GM19397 (cell line): ENCODE data around the gene NUCB1.
A peak's percentile ranks its signal among the peaks of the same experiment; 100 is the strongest.

Experiments used
- ATAC-seq: cut with Tn5 transposase; IDR thresholded peaks from one replicate; pipeline ENCODE4 v1.9.1; 2021; ENCODE audit warnings: mild to moderate bottlenecking, moderate library complexity; ENCODE audit not compliant: unreplicated experiment

Gene NUCB1

DNA sequence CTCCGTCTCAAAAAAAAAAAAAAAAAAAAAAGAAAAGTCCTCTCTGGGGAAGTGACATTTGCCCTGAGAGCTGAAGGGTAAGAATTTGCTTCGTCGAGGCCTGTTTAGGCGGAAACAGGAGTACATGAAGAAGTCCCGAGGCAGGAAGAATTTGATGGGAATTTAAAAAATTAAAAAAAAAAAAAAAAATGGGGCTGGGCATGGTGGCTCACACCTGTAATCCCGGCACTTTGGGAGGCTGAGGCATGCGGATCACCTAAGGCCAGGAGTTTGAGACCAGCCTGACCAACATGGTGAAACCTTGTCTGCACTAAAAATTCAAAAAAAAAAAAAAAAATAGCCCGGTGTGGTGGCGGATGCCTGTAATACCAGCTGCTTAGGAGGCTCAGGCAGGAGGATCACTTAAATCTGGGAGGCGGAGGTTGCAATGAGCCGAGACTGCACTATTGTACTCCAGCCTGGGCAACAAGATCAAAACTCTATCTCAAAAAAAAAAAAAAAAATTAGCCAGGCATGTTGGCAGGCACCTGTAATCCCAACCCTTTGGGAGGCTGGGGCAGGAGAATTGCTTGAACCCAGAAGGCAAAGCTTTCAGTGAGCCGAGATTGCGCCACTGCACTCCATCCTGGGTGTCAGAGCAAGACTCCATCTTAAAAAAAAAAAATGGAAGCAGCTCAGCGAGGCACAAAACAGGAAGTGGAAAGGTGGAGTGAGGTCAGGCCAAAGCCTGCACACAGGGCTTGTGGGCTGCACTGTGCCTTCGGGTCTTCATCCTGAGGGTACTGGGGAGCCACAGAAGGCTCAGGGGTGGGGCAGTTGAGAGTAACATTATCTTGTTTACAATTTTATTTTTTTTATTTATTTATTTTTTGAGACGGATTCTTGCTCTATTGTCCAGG, 59.5 kb downstream of the NUCB1 start:
- no peak for ATAC-seq

GRCh38 chr19:48961051-48961649, 61.0 kb downstream of the NUCB1 start:
- ATAC-seq = no peak

DNA sequence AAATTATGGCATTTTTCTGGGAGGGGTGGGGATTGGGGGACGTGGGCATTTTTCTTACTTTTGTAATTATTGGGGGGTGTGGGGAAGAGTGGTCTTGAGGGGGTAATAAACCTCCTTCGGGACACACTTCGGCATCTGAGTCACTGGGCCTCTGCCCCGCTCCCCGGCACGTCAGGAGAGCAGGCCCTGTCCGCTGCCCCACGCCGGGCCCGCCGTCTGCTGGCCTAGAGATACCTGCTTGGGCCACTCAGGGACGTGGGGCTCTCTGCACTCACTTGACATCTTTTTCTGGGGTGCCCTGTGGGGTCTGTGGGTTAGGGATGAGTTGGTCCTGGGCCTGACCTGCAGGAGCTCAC, 61.5 kb downstream of the NUCB1 start:
- ATAC-seq = no peak

GRCh38 chr19:48962029-48962848, 62.1 kb downstream of the NUCB1 start:
- no peak for ATAC-seq

DNA sequence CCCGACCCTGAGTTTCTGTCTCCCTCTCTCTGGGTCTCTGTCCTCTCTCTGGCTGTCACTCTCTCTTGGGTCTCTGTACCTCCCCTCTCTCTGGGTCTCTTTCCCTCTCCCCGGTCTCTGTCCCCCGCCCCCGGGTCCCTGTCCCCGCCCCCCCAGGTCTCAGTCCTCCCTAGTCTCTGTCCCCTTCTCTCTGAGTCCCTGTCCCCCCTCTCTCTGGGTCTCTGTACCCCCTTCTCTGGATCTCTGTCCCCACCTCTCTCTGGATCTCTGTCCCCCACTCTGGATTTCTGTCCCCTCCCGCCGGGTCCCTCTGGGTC, 62.7 kb downstream of the NUCB1 start:
- no peak for ATAC-seq

- ATAC-seq = no peak
Observed at GRCh38 chr19:48963371-48964204, 63.5 kb downstream of the NUCB1 start.

DNA sequence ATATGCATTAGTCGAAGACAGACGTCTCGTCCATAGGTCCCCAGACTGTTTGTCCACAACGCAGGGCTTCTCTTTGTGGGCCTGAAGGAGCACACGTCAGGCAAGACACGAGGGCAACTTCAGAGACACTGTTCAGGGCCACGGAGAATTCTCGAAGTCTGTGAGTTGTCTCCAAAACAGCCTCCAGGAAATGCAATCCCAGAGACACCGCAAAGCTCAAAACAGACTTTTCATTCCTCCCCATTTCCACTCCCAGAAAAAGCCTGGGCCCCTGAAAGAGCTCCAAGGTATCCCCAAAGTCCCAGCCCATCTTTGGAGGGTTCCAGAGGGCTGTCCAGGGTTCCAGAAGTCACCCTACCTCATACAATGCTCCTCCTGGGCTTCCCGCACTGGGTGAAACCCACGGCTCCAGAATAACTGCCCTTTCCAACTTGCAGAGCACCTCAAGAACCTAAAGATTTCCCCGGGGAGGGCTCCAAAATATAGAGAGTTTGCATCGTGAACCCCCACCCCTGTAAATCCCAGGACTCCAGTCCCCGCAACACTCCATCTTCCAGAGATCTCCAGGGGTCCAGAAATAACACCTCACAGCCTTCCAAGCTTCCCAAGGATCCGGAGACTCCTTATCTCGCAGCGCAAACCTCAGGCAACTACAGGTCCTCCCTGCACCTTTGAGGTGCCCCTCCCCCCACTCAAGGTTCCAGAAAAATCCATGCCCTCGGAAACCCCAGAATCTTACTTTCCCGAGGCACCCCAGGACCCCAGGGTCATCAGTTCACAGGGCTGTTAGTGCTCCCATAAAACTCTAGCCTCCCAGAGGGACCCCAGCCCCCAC, 64.3 kb downstream of the NUCB1 start:
- no peak for ATAC-seq

DNA sequence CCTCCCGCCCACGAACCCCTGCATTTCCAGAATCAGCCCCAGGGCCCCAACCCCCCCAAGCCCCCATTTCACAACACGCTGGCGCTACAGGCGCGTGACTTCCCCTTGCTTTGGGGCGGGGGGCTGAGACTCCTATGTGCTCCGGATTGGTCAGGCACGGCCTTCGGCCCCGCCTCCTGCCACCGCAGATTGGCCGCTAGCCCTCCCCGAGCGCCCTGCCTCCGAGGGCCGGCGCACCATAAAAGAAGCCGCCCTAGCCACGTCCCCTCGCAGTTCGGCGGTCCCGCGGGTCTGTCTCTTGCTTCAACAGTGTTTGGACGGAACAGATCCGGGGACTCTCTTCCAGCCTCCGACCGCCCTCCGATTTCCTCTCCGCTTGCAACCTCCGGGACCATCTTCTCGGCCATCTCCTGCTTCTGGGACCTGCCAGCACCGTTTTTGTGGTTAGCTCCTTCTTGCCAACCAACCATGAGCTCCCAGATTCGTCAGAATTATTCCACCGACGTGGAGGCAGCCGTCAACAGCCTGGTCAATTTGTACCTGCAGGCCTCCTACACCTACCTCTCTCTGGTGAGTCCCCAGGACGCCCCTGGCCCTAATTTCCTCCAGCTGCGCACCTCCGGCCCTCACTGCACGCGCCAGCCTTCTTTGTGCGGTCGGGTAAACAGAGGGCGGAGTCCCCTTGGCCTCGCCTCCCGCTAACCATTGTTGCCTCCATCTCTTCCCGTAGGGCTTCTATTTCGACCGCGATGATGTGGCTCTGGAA, 65.1 kb downstream of the NUCB1 start, which contains the start of gene FTL:
Gene FTL, plus strand, starts transcription at position 270 of the 766 bp plus-strand sequence. Its CDS starts 199 bp downstream, at position 469.
- ATAC-seq = peak; percentile 61

DNA sequence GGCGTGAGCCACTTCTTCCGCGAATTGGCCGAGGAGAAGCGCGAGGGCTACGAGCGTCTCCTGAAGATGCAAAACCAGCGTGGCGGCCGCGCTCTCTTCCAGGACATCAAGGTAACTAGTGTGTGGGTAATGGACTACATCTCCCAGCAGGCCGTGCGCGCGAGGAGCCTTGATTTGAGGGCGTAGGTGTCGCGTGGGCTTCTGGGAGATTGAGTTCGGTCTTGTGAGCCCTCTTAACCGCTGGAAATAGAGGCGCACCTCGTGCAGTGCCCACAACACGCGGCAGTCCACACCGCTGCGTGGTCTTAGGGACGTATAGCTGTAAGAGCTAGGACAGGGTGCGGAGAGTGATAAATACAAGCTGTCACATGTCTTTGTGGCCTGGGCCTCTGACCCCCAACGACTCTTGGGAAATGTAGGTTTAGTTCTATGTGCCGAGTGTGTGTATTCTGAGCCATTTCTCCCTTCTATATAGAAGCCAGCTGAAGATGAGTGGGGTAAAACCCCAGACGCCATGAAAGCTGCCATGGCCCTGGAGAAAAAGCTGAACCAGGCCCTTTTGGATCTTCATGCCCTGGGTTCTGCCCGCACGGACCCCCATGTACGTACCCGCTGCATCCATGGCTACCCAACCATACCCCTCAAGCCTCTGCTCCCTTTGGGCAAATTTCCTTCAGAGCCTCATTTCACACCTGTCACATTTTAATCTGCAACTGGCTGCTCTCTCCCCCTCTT, 65.9 kb downstream of the NUCB1 start:
- peak; percentile 27 for ATAC-seq

GRCh38 chr19:48966541-48967345, 66.6 kb downstream of the NUCB1 start:
- ATAC-seq = no peak

- ATAC-seq = no peak
Observed at GRCh38 chr19:48967346-48968178, 67.5 kb downstream of the NUCB1 start.

- ATAC-seq = no peak
Observed at GRCh38 chr19:48968179-48968661, 68.1 kb downstream of the NUCB1 start.

DNA sequence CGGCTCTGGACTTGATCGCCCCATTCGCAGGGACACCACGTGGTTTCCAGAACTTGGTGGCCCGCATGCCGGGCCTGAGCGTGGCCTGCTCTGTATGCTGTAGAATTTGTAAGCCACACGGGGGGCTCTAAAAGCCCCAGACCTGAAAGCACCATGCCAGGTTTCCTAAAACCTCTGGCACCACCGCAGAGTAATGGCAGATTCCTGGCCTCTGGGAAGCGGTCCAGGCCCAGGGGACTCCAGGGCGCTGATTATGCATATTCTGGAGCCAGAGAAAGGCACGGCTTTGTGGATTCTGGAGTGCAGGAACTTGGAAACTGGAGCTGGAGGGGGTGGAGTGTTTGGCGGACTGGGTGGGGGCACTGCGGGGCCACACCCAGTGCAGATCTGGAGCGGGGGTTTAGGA, 68.7 kb downstream of the NUCB1 start:
- no peak for ATAC-seq

DNA sequence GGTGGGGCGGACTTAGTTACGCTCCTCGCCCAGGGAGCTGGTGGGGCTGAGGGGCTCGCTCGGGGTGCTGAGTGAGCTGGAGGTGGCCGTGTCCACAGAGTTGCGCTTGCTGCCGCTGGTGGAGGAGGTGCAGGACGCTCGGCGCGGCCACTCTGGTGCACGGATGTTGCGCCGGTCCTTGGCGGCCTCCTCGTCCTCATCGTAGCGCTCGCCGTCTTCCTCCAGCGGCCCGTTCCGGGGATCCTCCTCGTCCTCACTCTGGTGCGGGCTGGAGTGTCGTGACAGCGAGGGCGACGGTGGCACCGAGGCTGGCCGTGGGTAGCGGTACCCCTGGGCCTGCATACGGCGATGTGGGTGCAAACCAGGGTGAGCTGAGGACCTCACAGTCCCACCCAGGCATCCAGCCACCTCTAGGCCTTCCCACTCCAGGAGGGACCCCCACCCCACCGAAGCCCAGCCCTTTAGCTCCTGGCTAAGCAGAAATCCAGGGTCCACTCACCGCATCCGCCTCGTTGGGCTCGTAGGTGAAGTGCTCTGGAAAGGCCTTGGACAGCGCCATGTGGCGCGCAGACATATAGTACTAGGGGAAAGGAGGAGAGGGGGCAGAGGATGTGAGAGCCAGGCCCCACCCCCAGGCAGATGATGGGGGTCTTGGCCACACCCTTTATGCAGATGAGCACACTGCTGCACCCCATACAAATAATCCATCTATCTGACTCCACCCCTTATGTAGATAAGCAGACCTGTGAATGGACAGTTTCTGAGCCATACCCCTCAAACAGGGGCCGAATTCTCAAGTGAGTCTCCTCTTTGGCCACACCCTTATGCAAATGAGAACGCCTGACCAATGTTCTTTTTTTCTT, 69.4 kb downstream of the NUCB1 start:
- no peak for ATAC-seq

DNA sequence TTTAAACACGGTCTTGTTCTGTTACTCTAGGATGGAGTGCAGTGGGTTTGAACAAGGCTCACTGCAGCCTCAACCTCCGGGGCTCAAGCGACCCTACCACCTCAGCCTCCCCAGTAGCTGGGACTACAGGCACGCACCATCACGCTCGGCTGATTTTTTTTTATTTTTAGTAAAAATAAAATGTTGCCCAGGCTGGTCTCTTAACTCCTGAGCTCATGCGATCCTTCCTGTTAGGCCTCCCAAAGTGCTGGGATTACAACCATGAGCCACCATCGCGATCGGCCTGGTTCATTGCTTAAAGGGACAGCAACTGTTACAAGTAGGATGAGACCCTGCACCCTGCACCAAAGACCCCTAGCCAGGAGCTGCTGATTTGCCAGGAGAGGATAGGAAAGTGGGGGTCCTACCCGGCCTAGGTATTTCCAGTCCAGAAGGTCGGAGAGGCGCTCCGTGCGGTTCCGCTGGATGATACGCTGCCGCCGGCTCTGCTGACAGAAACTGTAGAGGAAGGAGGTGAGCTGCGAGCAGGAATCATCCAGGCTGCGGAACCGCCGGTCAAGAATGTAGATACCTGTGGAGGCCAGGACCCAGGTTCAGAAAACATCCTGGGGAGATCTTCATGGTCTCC, 70.1 kb downstream of the NUCB1 start:
- no peak for ATAC-seq
